Esophagus squamous epithelium (tissue), 5 donors: Measurements from ENCODE around the gene IQCH. TPM values are rescaled to one million over a fixed set of nuclear protein-coding genes. Genes with fewer than 3 reads are reported as not detected.
"Not testable (repeated sequence)": the region's sequence is repeated elsewhere in the genome, so short reads cannot be mapped to it uniquely, and the experiment has no call there.

ENCODE experiments used
- DNase-seq: peaks from one replicate; lab custom pipeline; 2025; lab: John Stamatoyannopoulos, UW
- H3K27ac ChIP-seq, 4 donors: fragments of 200-600 bp; sonication (generic); one replicate each; pipeline ENCODE4 v1.5.1; 2016 to 2019; ENCODE audit warnings: mild to moderate bottlenecking in 1 of 4
- H3K27me3 ChIP-seq, 4 donors: fragments of 200-600 bp; sonication (generic); 1 replicate in 3 of 4; 2 replicates in 1 of 4; pipeline versions ENCODE4 v1.5.1 to v1.6.0; 2017 to 2021; ENCODE audit warnings: antibody characterized with exemption in 1 of 4
- H3K36me3 ChIP-seq, 3 donors: fragments of 200-600 bp; sonication (generic); one replicate each; pipeline ENCODE4 v1.5.1; 2016 to 2019
- H3K4me1 ChIP-seq, 3 donors: fragments of 200-600 bp; sonication (generic); one replicate each; pipeline ENCODE4 v1.5.1; 2017 to 2019
- H3K4me3 ChIP-seq, 4 donors: fragments of 200-600 bp; sonication (generic); 1 replicate in 3 of 4; 2 replicates in 1 of 4; pipeline ENCODE4 v1.5.1; 2016 to 2019; ENCODE audit warnings: mild to moderate bottlenecking in 2 of 4, moderate library complexity in 1 of 4
- H3K9me3 ChIP-seq, 3 donors: fragments of 200-600 bp; sonication (generic); one replicate each; pipeline ENCODE4 v1.5.1; 2016 to 2019
- POLR2A ChIP-seq, 4 donors: fragments of 450-650 bp; IDR thresholded peaks; one replicate each; pipeline ENCODE4 v1.6.1; 2017; ENCODE audit warnings: antibody characterized with exemption in 4 of 4, mild to moderate bottlenecking in 4 of 4, moderate library complexity in 3 of 4
- WGBS, 2 donors: methylation state at CpG; one replicate each; pipeline ENCODE4 v1.1.5; 2018; 5-methylcytosine and 5-hydroxymethylcytosine counted together
- intact Hi-C: fragments of 100-400 bp; cut with DNase I; formaldehyde crosslinking; loops from one replicate; pipeline ENCODE4 v1.15.0; 2022
- total RNA-seq, 4 donors: library from RNA; depleted of rRNA; stranded (reverse); fragments of >200 nt; gene quantifications; one replicate each; pipeline ENCODE4 v1.1.0, GENCODE V29; 2016
- TF ChIP-seq, protein P1 (sequence below), 6 experiments: fragments of 450-650 bp in 4 of 6; fragments of 200-600 bp in 2 of 6; sonication (generic) in 2 of 6; IDR thresholded peaks; one replicate each; pipeline ENCODE4 v1.5.1; 2016 to 2019; ENCODE audit warnings: antibody characterized with exemption in 6 of 6, mild to moderate bottlenecking in 4 of 6, moderate library complexity in 4 of 6
- donor health status: DM: yes; HTN: yes; CAD: no.

The IQCH gene
- total RNA-seq, 4 donors from 2014 or later: 1.9 to 3.1 (median 3.0) TPM; not detected in 1

GRCh38 chr15:67274236-67274635, 19.6 kb downstream of the IQCH start:
- H3K4me3 ChIP-seq: no peak overlapping the region
- 95 to 100% methylated on average over 1 of the region's 1 CpG for WGBS, 2 donors
- TF ChIP-seq, protein P1, sequence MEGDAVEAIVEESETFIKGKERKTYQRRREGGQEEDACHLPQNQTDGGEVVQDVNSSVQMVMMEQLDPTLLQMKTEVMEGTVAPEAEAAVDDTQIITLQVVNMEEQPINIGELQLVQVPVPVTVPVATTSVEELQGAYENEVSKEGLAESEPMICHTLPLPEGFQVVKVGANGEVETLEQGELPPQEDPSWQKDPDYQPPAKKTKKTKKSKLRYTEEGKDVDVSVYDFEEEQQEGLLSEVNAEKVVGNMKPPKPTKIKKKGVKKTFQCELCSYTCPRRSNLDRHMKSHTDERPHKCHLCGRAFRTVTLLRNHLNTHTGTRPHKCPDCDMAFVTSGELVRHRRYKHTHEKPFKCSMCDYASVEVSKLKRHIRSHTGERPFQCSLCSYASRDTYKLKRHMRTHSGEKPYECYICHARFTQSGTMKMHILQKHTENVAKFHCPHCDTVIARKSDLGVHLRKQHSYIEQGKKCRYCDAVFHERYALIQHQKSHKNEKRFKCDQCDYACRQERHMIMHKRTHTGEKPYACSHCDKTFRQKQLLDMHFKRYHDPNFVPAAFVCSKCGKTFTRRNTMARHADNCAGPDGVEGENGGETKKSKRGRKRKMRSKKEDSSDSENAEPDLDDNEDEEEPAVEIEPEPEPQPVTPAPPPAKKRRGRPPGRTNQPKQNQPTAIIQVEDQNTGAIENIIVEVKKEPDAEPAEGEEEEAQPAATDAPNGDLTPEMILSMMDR (IDR thresholded peaks at IDR 0.05): no peak

GRCh38 chr15:67276666-67277065, 22.1 kb downstream of the IQCH start:
- WGBS, 2 donors: 88 to 89% methylated on average over 1 of the region's 1 CpG
- intact Hi-C loops: no loop called here
- DNase-seq: no peak
- Histone ChIP-seq H3K36me3 (no peaks in the 10 kb centered on the region), H3K9me3 (peaks cover 0 to 4% (median 0%) of the 10 kb centered on the region in 3 donors), H3K27me3 (no peaks in the 10 kb centered on the region), H3K4me3 (no peak overlapping the region), H3K4me1 (no peaks in the 10 kb centered on the region), H3K27ac (no peak overlapping the region)
- TF ChIP-seq, protein P1 (IDR thresholded peaks at IDR 0.05): no peak
- TF ChIP-seq POLR2A (IDR thresholded peaks at IDR 0.05): no peak

More at GRCh38 chr15:67274236-67274635, 19.6 kb downstream of the IQCH start:
- H3K9me3 ChIP-seq: peaks cover 0 to 4% (median 0%) of the 10 kb centered on the region in 3 donors
- no peaks in the 10 kb centered on the region for H3K4me1 ChIP-seq
- intact Hi-C loops: no loop called here
- H3K36me3 ChIP-seq: no peaks in the 10 kb centered on the region
- no peaks in the 10 kb centered on the region for H3K27me3 ChIP-seq
- no peak for DNase-seq
- H3K27ac ChIP-seq: no peak overlapping the region

- Histone ChIP-seq H3K4me1 (no peaks in the 10 kb centered on the region), H3K27ac (no peak overlapping the region), H3K9me3 (no peaks in the 10 kb centered on the region), H3K27me3 (no peaks in the 10 kb centered on the region), H3K4me3 (no peak overlapping the region), H3K36me3 (no peaks in the 10 kb centered on the region)
- intact Hi-C loops: no loop called here
- WGBS, 2 donors: 75 to 97% methylated on average over 2 of the region's 2 CpGs
- TF ChIP-seq, protein P1 (IDR thresholded peaks at IDR 0.05): no peak
- no peak for TF ChIP-seq POLR2A (IDR thresholded peaks at IDR 0.05)
- DNase-seq: no peak
Measured at GRCh38 chr15:67280217-67280616, 25.6 kb downstream of the IQCH start.

GRCh38 chr15:67281714-67282113, 27.1 kb downstream of the IQCH start:
- Histone ChIP-seq H3K4me3 (no peak overlapping the region), H3K4me1 (no peaks in the 10 kb centered on the region), H3K9me3 (peaks cover 0 to 5% (median 0%) of the 10 kb centered on the region in 3 donors), H3K36me3 (no peaks in the 10 kb centered on the region), H3K27me3 (no peaks in the 10 kb centered on the region), H3K27ac (no peak overlapping the region)
- WGBS, 2 donors: 80 to 86% methylated on average over 1 of the region's 1 CpG
- TF ChIP-seq, protein P1 (IDR thresholded peaks at IDR 0.05): no peak
- no peak for TF ChIP-seq POLR2A (IDR thresholded peaks at IDR 0.05)
- intact Hi-C loops: no loop called here
- no peak for DNase-seq

DNA sequence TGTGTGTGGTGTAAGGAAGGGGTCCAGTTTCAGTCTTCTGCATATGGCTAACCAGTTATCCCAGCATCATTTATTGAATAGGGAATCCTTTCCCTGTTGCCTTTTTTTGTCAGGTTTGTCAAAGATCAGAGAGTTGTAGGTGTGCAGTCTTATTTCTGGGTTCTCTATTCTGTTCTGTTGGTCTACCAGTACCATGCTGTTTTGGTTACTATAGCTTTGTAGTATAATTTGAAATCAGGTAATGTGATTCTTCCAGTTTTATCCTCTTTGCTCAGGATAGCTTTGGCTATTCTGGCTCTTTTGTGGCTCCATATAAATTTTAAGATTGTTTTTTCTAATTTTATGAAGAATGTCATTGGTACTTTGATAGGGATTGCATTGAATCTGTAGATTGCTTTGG, 31.0 kb downstream of the IQCH start:
- intact Hi-C loops, H3K27ac ChIP-seq, H3K4me1 ChIP-seq, H3K4me3 ChIP-seq, H3K27me3 ChIP-seq, H3K9me3 ChIP-seq, H3K36me3 ChIP-seq, DNase-seq: not testable (repeated sequence)

- H3K27me3 ChIP-seq, DNase-seq, H3K4me3 ChIP-seq, H3K27ac ChIP-seq, H3K9me3 ChIP-seq, H3K4me1 ChIP-seq, intact Hi-C loops, H3K36me3 ChIP-seq: not testable (repeated sequence)
- 90 to 100% methylated on average over 6 of the region's 6 CpGs for WGBS, 2 donors
Measured at GRCh38 chr15:67286400-67286799, 31.8 kb downstream of the IQCH start.
